HepG2 (cell line): ENCODE results near the gene NID1. TPM values are rescaled to one million over a fixed set of nuclear protein-coding genes. Genes with fewer than 3 reads are reported as not detected.

Experiments used
- ATAC-seq: fragments of 200-7000 bp; cut with Tn5 transposase; 3 replicates; pipeline ENCODE4 v1.9.1; 2020; ENCODE audit warnings: mild to moderate bottlenecking, moderate library complexity
- BruUV-seq: library from RNA; stranded (reverse); fragments of 400-500 nt; replicated peaks from 2 replicates; lab custom pipeline; 2021; lab: Mats Ljungman, UMichigan
- CTCF ChIA-PET: fragments of 300-600 bp; formaldehyde crosslinking; extraction: SDS; loops from one replicate; lab custom pipeline; 2021; ENCODE audit warnings: low total read pairs, inconsistent platforms, low intra/inter-chr PET ratio; lab: Yijun Ruan, JAX
- POLR2A ChIA-PET: fragments of 350-600 bp; sonication (Branson Sonifier 250); formaldehyde crosslinking; loops from one replicate; lab custom pipeline; 2020; ENCODE audit warnings: antibody characterized with exemption, inconsistent platforms; lab: Yijun Ruan, JAX
- DNase-seq: peaks from one replicate; pipeline ENCODE4 v3.0.0-alpha.2; 2015; ENCODE audit warnings: low spot score
- FAIRE-seq: peaks from 3 replicates; lab custom pipeline; 2011; peaks lifted over from hg19 to GRCh38; lab: Jason Lieb, UNC
- H2AFZ ChIP-seq: one replicate; pipeline ENCODE4 v1.6.1; 2011; ENCODE audit warnings: low read length, inconsistent platforms
- H3K27ac ChIP-seq: fragments of 300-600 bp; 3 replicates; pipeline ENCODE4 v1.8.0; 2011; ENCODE audit warnings: mixed run types, mild to moderate bottlenecking, mixed read lengths, low read length, inconsistent platforms; ENCODE audit not compliant: insufficient read depth; ENCODE audit errors: extremely low read length
- H3K27me3 ChIP-seq, 2 experiments: fragments of 200-600 bp in 1 of 2; 2 replicates in 1 of 2; 3 replicates in 1 of 2; pipeline versions ENCODE4 v1.6.0 to v1.8.0; 2011; ENCODE audit warnings: low read length in 2 of 2, mild to moderate bottlenecking in 2 of 2, moderate library complexity in 2 of 2, inconsistent platforms in 1 of 2; ENCODE audit not compliant: insufficient read depth in 2 of 2, control insufficient read depth in 1 of 2
- H3K36me3 ChIP-seq, 2 experiments: fragments of 200-600 bp in 1 of 2; replicated peaks in 1 of 2; 2 replicates in 1 of 2; 3 replicates in 1 of 2; pipeline versions ENCODE4 v1.5.1 to v1.8.0; 2011; ENCODE audit warnings: low read length in 2 of 2, inconsistent platforms in 1 of 2; ENCODE audit not compliant: insufficient read depth in 2 of 2, control insufficient read depth in 1 of 2
- H3K4me1 ChIP-seq: 2 replicates; pipeline ENCODE4 v1.5.1; 2012; ENCODE audit warnings: low read length, inconsistent platforms; ENCODE audit not compliant: insufficient read depth
- H3K4me2 ChIP-seq: 2 replicates; pipeline ENCODE4 v1.6.0; 2011; ENCODE audit warnings: low read depth, low read length, inconsistent platforms
- H3K4me3 ChIP-seq, 3 experiments: fragments of 200-600 bp in 1 of 3; sonication (generic), shearing (Covaris generic) in 1 of 3; replicated peaks in 1 of 3; 2 replicates each; pipeline ENCODE4 v1.5.1; 2011 to 2016; ENCODE audit warnings: low read length in 3 of 3, inconsistent platforms in 2 of 3, low read depth in 2 of 3, mild to moderate bottlenecking in 2 of 3, control low read depth in 1 of 3, mixed read lengths in 1 of 3; ENCODE audit not compliant: insufficient read depth in 1 of 3
- H3K79me2 ChIP-seq: one replicate; pipeline ENCODE4 v1.6.1; 2011; ENCODE audit warnings: low read length, inconsistent platforms; ENCODE audit not compliant: insufficient read depth
- H3K9ac ChIP-seq: 2 replicates; pipeline ENCODE4 v1.6.0; 2011; ENCODE audit warnings: mild to moderate bottlenecking, low read depth, low read length, inconsistent platforms; ENCODE audit not compliant: insufficient read depth
- H3K9me3 ChIP-seq: 2 replicates; pipeline ENCODE4 v1.5.1; 2012; ENCODE audit warnings: mild to moderate bottlenecking, low read length
- H4K20me1 ChIP-seq: 2 replicates; pipeline ENCODE4 v1.6.0; 2011; ENCODE audit warnings: inconsistent platforms, mild to moderate bottlenecking, low read length, moderate library complexity; ENCODE audit not compliant: insufficient read depth
- ESRRA ChIP-seq: sonication (generic); formaldehyde crosslinking; IDR thresholded peaks from 2 replicates; pipeline ENCODE4 v1.5.1; 2020; ENCODE audit warnings: mild to moderate bottlenecking, low read depth, missing genetic modification reagents
- HNF4A ChIP-seq: sonication (generic); formaldehyde crosslinking; IDR thresholded peaks from 2 replicates; pipeline ENCODE4 v1.4.0; 2020; ENCODE audit warnings: missing genetic modification reagents
- HNRNPK ChIP-seq: fragments of 200-400 bp; formaldehyde crosslinking; IDR thresholded peaks from 2 replicates; pipeline ENCODE4 v1.6.1; 2018; ENCODE audit warnings: low read length, low read depth, moderate library complexity, mild to moderate bottlenecking; ENCODE audit not compliant: poor library complexity, severe bottlenecking
- MAFK ChIP-seq, 2 experiments: IDR thresholded peaks in 1 of 2; conservative IDR thresholded peaks in 1 of 2; 2 replicates each; pipeline ENCODE4 v1.6.1; 2011; ENCODE audit warnings: improper control_type of control experiment in 2 of 2, low read length in 2 of 2
- NR2F2 ChIP-seq: IDR thresholded peaks from 2 replicates; pipeline ENCODE4 v1.6.1; 2012; ENCODE audit warnings: low read depth, inconsistent platforms, borderline replicate concordance
- ZFP41 ChIP-seq: sonication (generic); formaldehyde crosslinking; IDR thresholded peaks from 2 replicates; pipeline ENCODE4 v1.4.0; 2020; ENCODE audit warnings: mild to moderate bottlenecking, missing genetic modification reagents, borderline replicate concordance
- ZFP82 ChIP-seq: sonication (generic); formaldehyde crosslinking; IDR thresholded peaks from 2 replicates; pipeline ENCODE4 v1.5.1; 2020; ENCODE audit warnings: mild to moderate bottlenecking, missing genetic modification reagents, borderline replicate concordance
- ZNF616 ChIP-seq: sonication (generic); formaldehyde crosslinking; IDR thresholded peaks from 2 replicates; pipeline ENCODE4 v1.5.0; 2020; ENCODE audit warnings: low read depth, mild to moderate bottlenecking, missing genetic modification reagents
- ZNF850 ChIP-seq: sonication (generic); formaldehyde crosslinking; conservative IDR thresholded peaks from 2 replicates; pipeline ENCODE4 v1.9.0; 2021; ENCODE audit warnings: mild to moderate bottlenecking, missing genetic modification reagents
- WGBS: methylation state at CpG from one replicate; pipeline ENCODE4 v1.1.6; 2017; ENCODE audit warnings: low lambda C conversion rate; 5-methylcytosine and 5-hydroxymethylcytosine counted together
- in situ Hi-C: cut with HindIII; loops from 2 replicates; pipeline ENCODE4 v1.10.0; 2017; ENCODE audit warnings: low pct_unique_long_range_greater_than_20kb; ENCODE audit not compliant: extremely low pct_ligation_motif_present
- intact Hi-C: fragments of 100-400 bp; cut with micrococcal nuclease; formaldehyde crosslinking; loops from one replicate; pipeline ENCODE4 v1.10.0; 2022; ENCODE audit not compliant: unreplicated experiment
- polyA plus RNA-seq, 8 experiments: library from polyadenylated mRNA; depleted of rRNA in 3 of 8; stranded (reverse) in 7 of 8; unstranded in 1 of 8; fragments of >200 nt; fragmentation: Illumina TruSeq in 4 of 8; extraction: Trizol in 4 of 8; gene quantifications; 2 replicates each; pipeline versions ENCODE4 v1.2.1 to v1.2.3, GENCODE V29; 2011 to 2016; ENCODE audit warnings: low read depth in 4 of 8, missing spikeins in 1 of 8, mixed read lengths in 1 of 8; ENCODE audit not compliant: insufficient read depth in 1 of 8
- total RNA-seq, 5 experiments: library from RNA; depleted of rRNA; stranded (reverse); fragments of >200 nt; fragmentation: Illumina TruSeq; extraction: Trizol; gene quantifications; 2 replicates each; pipeline ENCODE4 v1.2.3, GENCODE V29; 2016; ENCODE audit warnings: low read depth in 1 of 5

The NID1 gene
- total and polyA plus RNA-seq, 2 of the 13 experiments (the other 11 are each of a cell fraction or from before 2014, with no cell fraction given): 50.2 to 56.1 TPM

DNA sequence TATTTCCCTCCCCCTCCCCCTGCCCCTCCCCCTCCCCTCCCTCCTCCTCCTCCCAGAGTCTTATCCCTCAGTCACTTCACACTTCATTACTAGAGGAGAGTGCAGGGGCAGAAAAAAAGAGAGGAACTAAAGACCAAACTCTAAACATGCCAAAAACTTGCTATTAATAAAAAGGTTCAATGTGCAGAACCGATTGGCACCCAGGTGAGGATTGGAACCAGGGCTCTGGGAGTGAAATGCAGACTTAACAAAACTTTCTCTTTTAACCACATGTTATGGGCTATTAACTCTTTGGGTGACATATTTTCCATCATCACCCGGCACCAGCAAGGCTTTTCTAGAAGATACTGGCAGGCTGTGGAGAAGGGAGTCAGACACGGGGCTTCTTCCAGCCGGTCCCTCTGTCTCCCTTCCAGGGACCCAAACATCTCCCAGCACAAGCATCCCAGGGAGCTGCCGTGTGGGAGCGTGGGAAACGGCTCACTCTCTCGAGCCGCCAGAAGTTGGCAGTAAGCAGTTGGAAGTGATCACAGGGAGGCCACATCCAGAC, 13.6 kb downstream of the NID1 start:
- Histone ChIP-seq H3K9me3 (no peaks in the 10 kb centered on the region), H3K4me2 (no peak overlapping the region), H3K4me3 (no peak overlapping the region), H3K36me3 (peaks cover 10 to 27% of the 10 kb centered on the region in 2 experiments; a peak in 4 of 5 replicates), H3K27ac (no peak overlapping the region), H3K4me1 (no peaks in the 10 kb centered on the region), H2AFZ (no peak overlapping the region), H3K79me2 (peaks cover 15% of the 10 kb centered on the region), H4K20me1 (peaks cover 3% of the 10 kb centered on the region), H3K27me3 (no peaks in the 10 kb centered on the region), H3K9ac (no peak overlapping the region)
- in situ Hi-C loops: no loop called here
- no TSS peak for BruUV-seq
- 92% methylated on average over 8 of the region's 9 CpGs for WGBS
- DNase-seq (no peak), FAIRE-seq (no peak), ATAC-seq (no peak)
- TF ChIP-seq HNF4A (CRISPR knock-in tag): no peak
- TF ChIP-seq HNRNPK: peak; percentile 30
- CTCF ChIA-PET: no interaction called here
- POLR2A ChIA-PET: no interaction called here
- intact Hi-C loops: no loop called here

GRCh38 chr1:236045771-236046170, 19.1 kb downstream of the NID1 start:
- POLR2A ChIA-PET: no interaction called here
- BruUV-seq: no TSS peak
- TF ChIP-seq MAFK (conservative IDR thresholded peaks at IDR 0.05 in 1 of 2, IDR thresholded peaks at IDR 0.05 in 1 of 2; ENCODE audit: low read length in 2 of 2): no peak
- no peak for TF ChIP-seq ZFP82 (CRISPR knock-in tag)
- TF ChIP-seq NR2F2: no peak
- no peak for TF ChIP-seq ESRRA (CRISPR knock-in tag)
- TF ChIP-seq ZNF616: no peak
- no peak for TF ChIP-seq ZFP41 (CRISPR knock-in tag)
- no peak for TF ChIP-seq ZNF850
- TF ChIP-seq, all 625 proteins: peak for 0
- 99% methylated on average over 5 of the region's 5 CpGs for WGBS
- Histone ChIP-seq H3K4me3 (no peak overlapping the region), H3K9ac (no peak overlapping the region), H3K36me3 (peaks cover 15 to 65% of the 10 kb centered on the region in 2 experiments), H3K27me3 (no peaks in the 10 kb centered on the region; a peak in 1 of 5 replicates), H2AFZ (no peak overlapping the region), H3K4me1 (peaks cover 3% of the 10 kb centered on the region), H3K79me2 (no peaks in the 10 kb centered on the region), H3K4me2 (no peak overlapping the region), H3K9me3 (no peaks in the 10 kb centered on the region), H4K20me1 (no peaks in the 10 kb centered on the region), H3K27ac (no peak overlapping the region)
- DNase-seq (no peak), ATAC-seq (no peak), FAIRE-seq (no peak)
- intact Hi-C loops: no loop called here
- in situ Hi-C loops: no loop called here
- CTCF ChIA-PET: no interaction called here
